Fibroblast of peridontal ligament (primary cell): ENCODE data around the gene NTM.
"Not testable (repeated sequence)": the region's sequence is repeated elsewhere in the genome, so short reads cannot be mapped to it uniquely, and the experiment has no call there.

Experiments
- DNase-seq: peaks from one replicate; pipeline ENCODE4 v3.0.0-alpha.2; 2010; ENCODE audit errors: extremely low read depth

Gene NTM

DNA sequence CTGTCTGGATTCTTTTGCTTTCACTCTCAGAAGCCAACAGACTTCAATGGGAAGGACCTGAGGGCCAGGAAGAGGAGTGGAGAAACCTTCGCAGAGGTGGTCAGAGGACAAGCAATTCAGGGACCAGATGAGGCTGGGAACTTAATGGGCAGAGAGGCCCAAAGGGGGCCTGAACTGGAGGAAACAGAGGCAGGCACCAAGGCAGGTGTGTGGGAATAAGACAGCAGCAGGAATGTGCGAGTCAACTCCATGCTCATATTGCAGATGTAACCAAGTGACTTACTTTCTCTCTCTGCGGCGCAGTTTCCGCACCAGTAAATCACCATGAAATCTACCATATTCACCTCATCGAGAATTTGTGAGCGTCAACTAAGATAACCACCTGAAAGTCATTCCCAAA lies 669.1 kb downstream of the NTM start:
- no peak for DNase-seq

DNA sequence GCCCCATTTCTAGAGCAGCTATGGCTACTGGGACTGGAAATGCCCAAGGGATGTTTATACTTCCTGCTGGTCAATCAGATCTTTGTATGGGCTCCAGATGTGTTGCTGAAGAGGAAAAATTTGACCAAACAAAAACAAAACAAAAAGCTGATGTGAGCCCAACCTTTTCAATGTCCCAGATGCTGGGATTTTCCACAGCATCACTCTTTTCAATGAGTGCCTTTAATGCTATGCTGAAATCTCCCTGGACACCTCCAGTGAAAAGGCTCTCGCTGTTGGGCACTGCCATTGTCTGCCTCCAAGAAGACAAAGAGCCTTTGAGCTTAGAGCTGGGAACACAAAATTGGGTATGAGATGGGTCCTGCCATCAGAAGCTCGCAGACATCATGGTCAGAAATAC lies 671.9 kb downstream of the NTM start:
- no peak for DNase-seq

DNA sequence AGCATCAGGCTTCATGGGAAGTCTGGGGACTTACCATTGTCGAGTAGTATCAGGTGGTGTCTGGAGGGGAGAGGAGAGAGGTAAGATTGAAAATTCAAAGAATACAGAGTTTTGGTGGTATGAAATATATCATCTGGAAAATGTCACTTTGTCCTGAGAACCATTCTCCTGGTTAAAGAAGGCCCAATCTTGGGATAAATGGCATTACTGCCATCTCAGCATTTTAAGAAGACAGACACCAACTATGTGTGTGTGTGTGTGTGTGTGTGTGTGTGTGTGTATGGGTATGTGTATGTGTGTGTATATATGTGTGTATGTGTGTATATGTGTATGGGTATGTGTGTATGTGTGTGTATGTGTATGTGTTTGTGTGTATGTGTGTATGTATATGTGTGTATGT lies 673.3 kb downstream of the NTM start:
- no peak for DNase-seq

DNA sequence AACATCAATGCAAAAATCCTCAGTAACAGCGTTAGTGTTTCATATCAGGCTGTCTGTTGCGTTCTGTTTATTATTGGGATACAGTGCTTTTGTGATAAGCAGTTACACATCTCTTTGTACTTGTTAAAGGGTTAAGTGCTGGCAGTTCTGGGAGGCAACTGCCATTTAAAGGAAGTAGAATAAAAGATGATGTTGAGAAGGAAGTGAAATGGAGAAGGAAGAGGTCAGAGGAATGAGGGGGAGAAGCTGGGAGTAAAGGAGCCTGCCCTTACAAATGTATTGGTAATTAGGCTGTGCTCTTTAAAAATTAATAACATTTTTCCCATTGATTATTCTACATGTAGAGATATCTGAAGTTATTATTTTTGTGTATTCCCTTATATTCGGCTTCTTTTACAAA lies 674.7 kb downstream of the NTM start:
- no peak for DNase-seq

DNA sequence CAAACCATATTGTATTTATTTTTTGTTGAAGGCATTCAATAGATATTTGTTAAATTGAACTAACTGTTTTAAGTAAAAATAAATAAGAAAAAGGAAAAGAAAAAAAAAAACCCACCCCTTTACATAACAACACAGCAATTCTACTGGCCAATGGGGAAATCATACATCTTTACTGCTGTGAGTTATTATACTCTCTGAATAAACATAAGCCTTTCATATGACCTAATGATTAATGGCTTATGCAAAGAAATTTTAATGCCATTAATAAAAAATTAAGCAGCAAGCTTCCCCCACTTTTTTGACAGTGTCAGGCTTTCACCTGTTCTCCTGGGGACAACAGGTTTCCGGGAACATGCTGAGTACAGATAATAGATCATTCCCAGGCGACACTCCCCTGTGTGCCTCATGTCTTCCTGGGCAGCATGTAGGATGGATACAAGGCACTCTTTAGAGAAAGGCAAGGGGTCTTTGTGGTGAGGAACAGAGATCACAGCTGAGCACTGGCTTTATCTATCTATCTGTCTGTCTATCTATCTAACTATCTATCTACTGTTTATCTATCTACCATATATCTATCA lies 676.0 kb downstream of the NTM start:
- DNase-seq, result no peak

DNA sequence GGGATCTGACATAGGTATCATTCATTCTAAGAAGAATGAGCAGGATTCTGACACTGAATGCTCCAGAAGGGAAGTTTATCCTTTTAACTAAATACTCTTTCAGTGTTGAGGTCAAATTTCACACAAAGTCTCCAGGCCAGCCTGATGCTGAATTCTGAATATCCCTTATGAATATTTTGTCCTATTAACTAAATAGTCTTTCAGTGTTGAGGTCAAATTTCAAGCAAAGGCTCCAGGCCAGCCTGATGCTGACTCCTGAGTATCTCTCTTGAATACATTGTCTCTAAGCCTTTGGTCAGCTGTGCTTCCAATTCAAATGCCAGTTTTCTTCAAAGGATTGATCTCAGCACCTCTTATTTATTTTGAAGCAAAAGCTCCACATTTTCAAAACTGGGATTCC lies 676.8 kb downstream of the NTM start:
- DNase-seq, result peak; percentile 47

DNA sequence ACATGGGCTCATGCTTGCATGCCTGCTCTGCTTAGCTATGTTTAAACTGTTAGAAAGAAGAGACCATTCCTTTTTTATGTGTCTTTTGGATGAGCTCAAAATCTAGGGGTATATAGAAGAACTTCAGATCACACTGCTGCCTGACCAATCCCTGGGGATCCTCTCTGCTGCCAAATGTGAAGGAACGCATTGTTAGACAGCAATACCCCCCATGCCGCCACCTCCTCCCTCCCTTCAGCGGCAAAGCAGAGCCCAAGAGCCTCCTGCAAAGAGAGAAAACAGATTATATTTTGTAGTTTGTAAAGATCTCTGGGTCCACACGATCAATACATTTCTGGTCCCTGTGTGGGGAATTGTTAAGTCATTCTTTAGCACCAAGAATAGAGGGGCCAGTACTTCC lies 677.6 kb downstream of the NTM start:
- DNase-seq, result no peak

DNA sequence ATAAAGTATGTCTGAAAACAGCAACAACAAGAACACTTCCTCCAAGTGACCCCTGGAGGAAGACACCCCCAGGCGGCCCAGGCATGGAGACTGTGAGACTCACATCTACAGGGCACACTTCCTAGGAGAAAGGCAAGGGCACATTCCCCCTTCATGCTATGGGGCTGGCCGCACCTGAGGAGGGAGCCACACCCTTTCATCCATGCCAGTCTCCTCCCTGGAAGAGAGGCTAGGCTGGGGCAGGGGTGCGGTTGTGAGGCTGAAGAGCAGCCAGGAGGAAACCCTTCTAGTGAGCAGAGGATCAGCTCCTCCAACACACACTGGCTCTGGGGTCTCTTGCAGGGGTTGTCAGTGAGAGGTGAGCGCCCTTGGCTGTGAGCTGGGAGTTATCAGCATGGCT lies 678.8 kb downstream of the NTM start:
- no peak for DNase-seq

DNA sequence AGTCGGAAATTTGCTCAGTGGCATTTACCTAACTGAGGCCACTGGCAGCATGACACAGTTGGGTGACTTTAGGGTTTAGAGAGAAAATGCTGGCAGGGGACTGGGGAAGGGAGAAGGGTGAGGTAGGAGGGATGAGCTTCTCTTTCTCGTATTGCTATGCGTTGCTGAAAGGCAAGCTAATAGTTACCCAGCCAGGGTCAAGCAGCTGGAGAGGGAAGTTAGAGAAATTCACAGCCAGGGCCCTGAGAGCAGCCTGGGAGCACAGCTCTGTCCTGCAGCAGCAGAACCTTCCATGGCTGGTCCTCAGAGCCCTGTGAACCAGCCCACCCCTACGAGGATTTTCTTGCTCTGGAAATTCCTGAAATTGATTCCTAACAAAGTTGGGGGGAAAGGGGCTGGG lies 679.6 kb downstream of the NTM start:
- DNase-seq, result no peak

DNA sequence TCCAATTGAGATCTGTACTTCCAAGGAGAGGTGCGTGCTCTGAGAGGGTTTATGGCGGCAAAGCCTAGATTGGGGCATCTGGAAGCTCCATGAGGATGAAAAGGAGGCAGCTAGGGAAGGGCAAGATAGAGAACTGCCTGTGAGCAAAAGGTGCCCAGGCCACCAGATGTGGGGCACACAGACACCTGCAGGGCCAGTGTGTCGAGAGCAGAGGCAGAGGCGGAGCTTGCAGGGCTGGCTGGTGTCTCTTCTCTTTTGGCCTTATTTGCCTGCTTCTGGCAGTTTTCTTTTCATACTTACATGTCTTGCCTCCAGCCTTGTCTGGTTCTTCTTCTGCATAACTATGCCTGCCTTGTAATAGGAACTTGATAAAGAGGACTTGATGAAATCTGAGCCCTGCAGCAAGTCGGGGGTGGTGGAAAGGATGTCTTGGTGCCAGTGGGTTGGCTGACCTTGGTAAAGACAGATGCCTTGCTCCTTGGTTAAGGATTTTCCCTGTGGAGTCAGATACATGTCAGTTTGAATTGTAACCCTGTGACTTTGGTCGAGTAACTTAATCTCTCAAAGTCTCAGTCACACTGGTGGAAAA lies 680.3 kb downstream of the NTM start:
- no peak for DNase-seq

DNA sequence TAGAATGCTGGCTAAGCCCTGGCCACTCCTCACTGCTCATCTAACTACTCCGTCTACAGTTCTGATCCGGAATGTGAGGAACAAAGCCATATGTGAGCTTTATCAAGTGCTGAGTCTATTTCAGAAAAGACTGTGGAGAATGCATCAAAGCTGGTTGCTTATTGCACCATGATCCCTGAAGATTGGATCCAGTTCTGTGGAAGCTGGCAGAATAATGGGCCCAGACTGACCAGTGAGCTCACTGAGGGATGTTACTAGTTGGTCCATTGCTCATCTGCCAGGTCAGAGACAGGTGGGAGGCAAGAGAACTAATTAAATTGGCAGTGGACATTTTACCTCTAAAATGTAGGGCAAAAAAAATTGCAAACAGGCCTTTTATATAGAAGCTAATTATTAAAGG lies 681.3 kb downstream of the NTM start:
- DNase-seq, result no peak

DNA sequence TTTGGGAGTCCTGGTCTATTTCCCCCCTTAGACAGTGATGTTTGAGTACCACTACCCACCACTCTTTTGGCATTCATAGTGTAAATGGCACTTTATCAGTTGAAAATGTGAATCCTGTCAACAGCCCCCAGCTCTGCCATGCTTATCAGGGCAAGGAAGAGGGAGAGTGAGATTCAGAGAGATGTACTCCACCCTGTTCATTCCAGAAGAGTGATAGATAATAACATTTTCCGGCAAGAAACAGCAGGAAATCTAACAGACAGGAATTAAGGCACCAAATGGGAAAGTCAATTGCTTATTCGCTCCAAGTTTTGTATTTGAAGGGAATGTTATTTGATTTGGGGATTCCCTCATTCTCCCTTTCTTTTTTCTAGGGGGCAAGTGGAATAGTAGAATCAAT lies 681.9 kb downstream of the NTM start:
- DNase-seq, result no peak

DNA sequence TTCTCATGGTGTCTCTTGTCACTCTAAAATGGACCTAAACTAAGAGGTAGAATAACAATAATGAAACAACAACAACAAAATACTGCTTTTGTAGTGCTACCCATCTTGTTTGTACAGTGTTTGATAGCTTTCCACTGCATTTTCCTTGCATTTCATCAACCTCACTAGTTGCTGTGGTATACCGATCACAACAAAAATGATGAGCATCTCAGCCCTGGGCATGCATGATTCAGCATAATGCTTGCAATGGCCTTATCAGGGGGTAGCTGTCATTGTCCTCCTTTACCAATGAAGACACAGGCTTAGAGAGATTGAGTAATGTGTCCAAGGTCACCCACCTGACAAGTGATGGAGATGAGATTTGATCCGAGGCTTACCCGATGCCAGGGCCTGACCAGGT lies 682.5 kb downstream of the NTM start:
- no peak for DNase-seq

DNA sequence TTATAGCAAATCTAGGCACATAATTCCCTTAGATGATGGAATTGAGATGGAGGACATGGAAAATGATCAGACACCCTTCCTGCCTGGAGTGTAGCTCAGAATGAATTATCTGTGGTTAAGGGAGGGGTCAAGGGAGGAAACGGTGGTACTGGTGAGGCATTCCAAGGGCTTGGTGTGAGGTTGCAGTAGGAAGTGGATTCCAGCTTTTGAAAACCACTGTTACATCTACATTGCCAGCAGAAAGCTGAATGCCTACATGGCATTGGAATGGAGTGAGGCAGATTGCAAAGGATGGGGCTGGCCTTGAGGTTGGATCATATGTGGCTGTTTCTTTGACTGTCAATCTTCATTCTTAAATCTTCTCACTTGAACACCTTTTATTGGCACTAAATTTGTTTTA lies 684.4 kb downstream of the NTM start:
- DNase-seq, result peak; percentile 92

DNA sequence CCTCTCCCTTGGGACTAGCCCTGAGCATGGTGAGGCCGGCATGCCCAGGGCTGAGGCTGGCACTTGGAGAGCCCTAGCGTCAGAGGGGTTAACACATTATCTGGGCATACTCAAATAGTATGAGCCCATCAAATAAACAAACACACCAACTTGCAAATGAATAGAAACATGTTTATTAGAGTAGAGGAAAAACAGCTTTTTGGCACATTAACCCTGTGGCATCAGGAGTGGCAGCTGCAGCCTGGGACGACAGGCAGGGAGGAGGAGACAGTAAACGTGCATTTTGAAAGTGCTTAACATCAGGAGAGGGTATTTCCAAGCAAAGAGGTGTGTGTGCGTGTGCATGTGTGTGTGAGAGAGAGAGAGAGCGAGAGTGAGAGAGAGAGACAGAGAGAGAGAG lies 684.9 kb downstream of the NTM start:
- no peak for DNase-seq

DNA sequence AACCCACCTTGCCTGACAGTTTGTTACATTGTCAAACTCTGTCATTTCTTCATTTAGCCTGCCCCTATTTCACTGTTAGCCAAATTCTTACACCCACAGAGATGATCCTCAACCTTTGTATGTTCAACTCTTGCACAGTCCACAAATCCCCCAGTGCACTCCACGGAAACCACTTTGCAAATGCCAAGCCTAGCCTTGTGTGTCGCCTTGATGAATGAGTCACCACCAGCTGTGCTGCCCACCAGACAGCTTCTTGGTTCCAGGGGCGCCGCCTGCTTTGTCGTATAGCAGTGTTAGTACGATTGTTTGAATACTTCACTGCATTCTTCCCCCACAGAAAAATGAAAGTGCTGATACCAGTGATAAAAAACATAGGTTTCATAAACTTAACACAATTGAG lies 686.3 kb downstream of the NTM start:
- DNase-seq, result peak; percentile 65

DNA sequence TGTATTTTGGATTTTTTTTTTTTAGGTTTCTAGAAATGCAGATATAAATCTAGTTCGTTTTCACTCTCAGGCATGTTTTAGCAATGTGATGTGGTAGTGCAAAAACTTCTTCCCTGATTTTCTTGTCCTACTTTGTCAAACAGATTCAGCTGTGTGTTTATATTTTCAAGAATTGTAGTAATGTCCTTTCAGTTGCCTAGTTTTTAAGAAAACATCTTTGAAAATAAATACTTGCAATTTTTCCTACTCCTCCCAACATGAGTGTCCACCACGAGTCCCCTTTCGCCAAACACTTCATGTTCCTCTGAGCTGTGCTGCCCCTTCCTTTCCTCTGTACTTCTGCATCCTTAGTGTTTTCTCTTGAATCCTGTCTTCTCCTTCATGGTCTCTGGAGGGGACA lies 686.9 kb downstream of the NTM start:
- DNase-seq, result no peak

DNA sequence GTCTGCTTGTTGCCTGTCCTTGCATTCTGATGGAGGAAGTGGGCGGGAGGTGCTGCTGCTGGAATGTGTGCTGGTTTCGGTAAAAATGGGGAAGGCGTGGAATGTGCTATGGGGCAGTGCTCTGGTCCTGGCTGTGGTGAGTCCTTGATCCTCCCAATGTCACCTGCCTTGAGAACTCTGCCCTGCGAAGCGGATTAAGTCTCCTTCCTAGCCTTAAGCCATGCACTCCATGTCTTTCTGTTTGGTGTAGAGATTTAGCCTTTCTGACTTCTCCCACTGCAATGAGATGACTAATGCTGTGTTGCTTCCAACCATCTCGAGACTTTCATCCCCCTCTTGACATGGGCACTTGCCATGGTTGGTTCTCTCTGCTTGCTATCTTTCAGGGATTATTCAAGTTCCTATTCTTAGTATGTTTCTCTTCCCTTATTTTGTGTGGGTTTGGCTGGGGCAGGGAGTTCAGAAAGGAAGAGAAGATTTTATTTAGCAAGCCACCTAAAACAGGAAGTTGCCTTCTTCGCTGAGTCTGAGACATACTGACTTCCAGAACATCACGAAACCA lies 687.9 kb downstream of the NTM start:
- no peak for DNase-seq

DNA sequence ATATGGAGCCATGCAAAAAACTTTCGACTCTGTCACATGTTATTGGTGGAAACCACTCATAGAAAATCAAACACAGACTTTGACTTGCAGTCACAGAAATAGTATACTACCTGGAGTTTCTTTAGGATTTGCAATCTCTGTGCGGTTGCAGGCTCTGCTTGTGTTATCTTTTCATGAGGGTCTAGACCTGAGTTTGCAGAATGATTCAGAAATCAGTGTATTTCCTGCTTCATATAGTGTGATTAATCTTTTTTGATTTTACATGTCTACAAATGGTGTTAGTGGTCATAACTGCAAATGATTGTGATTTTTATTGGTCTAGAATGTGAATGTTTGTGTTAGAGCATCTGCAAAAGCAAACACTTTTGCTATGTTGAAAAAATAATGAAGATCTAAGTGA lies 690.2 kb downstream of the NTM start:
- DNase-seq, result no peak

DNA sequence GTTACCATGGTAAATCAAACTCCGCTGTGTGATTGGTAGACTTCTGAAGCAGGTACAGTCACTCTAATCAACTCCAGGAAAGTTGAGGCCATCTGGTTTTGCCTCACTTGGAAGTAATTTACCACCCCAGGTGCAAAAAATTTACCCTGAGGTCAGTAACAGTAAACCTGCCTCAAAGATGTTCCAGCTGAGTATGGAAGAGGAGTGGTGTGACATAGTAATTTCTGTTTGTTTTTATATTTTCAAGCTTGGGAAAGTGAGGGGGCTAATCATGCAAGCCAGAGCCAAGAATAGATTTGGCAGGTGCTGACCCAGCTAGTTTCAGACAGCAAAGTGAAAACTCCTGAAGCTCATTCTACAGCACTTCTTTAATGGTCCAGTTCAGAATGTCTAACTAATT lies 691.6 kb downstream of the NTM start:
- DNase-seq, result no peak

DNA sequence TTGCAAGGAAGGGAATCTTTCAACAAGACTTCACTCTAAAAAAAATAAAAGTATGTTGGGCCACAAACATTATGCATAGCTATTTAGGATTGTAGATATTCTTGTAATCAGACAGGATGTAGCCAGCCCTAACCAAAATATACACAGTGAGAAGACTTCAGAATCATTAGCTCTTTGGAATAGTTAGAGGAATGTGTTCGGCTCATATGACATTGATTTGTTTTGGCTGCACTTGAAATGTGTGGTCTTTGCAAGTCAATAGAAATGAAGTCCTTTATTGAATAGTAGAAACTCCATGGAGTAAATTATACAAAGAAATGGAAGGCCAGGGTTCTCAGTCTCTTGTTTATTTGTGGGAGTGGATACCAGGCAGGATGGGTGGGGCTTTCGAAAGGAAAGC lies 692.1 kb downstream of the NTM start:
- peak; percentile 91 for DNase-seq

DNA sequence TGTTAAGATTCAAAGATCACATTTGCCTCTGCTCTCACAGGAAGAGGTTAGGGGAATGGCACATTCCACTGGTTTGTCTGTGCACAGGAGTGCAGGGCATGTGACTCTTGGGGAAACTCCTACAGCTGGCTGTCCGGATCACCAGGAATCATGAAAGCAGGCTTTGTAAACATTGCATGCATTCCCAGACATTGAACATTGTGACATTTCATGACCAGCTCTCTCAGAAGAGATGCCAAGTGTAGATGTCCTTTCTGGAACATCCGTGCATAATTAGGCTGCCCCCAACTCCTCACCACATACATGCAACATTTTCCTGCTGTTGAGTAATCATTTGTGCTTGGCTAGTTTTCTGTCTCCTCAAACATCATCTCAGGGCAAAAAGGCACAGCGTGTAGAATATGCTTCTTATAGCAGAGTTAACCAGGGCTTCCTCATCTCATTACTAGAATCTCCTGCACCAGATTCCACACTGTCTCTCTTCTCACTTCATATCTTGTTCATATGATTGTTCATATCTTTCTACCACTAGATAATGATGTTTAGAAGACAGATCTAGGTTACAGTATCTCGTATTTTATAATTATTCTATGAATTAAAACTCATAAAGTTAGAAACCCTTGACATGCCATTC lies 694.7 kb downstream of the NTM start:
- DNase-seq, result peak; percentile 98

DNA sequence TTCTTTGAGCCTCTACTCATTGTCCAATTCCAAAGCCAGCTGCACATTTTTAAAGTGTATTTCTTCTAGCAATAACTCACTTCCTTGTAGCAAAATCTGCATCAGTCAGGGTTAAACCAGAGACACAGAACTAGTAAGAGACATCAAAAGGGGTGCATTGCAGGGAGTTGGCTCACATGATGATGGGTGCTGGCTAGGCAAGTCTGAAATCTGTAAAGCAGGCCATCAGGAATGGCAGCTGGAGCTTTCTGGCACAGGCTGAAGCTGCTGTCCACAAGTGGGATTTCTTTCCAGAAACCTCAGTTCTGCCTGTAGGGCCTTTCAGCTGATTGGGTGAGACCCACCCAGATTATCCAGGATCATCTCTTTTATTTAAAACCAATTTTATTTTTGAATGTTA lies 698.1 kb downstream of the NTM start:
- DNase-seq, result no peak

DNA sequence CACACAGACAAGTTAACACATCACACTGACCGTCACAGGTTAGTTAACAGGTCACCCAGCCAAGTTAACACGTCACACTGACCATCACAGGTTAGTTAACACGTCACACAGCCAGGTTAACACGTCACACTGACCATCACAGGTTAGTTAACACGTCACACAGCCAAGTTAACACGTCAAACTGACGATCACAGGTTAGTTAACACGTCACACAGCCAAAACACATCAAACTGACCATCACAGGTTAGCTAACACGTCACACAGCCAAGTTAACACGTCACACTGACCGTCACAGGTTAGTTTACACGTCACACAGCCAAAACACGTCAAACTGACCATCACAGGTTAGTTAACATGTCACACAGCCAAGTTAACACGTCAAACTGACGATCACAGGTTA lies 699.2 kb downstream of the NTM start:
- DNase-seq, result not testable (repeated sequence)
